Keratinocyte (primary cell): Measurements from ENCODE around the gene B3GALT6.

Experiments used
- EZH2 ChIP-seq: IDR thresholded peaks from one replicate; pipeline ENCODE4 v1.6.1; 2012; ENCODE audit warnings: inconsistent platforms, mild to moderate bottlenecking, low read length, moderate library complexity
- TF ChIP-seq, protein P1 (sequence below), 3 experiments: IDR thresholded peaks in 1 of 3; conservative IDR thresholded peaks in 1 of 3; optimal IDR thresholded peaks in 1 of 3; 2 replicates in 2 of 3; 3 replicates in 1 of 3; pipeline versions ENCODE3 to v1.5.1; 2011; ENCODE audit warnings: low read length in 3 of 3, mild to moderate bottlenecking in 3 of 3, moderate library complexity in 2 of 3, control low read depth in 1 of 3, inconsistent platforms in 1 of 3; ENCODE audit not compliant: insufficient read depth in 2 of 3; ENCODE audit errors: extremely low read depth in 1 of 3

- TF ChIP-seq, protein P1, sequence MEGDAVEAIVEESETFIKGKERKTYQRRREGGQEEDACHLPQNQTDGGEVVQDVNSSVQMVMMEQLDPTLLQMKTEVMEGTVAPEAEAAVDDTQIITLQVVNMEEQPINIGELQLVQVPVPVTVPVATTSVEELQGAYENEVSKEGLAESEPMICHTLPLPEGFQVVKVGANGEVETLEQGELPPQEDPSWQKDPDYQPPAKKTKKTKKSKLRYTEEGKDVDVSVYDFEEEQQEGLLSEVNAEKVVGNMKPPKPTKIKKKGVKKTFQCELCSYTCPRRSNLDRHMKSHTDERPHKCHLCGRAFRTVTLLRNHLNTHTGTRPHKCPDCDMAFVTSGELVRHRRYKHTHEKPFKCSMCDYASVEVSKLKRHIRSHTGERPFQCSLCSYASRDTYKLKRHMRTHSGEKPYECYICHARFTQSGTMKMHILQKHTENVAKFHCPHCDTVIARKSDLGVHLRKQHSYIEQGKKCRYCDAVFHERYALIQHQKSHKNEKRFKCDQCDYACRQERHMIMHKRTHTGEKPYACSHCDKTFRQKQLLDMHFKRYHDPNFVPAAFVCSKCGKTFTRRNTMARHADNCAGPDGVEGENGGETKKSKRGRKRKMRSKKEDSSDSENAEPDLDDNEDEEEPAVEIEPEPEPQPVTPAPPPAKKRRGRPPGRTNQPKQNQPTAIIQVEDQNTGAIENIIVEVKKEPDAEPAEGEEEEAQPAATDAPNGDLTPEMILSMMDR (optimal IDR thresholded peaks at IDR 0.05 in 1 of 3, IDR thresholded peaks at IDR 0.05 in 1 of 3, conservative IDR thresholded peaks at IDR 0.05 in 1 of 3; ENCODE audit: extremely low read depth in 1 of 3, insufficient read depth in 2 of 3, low read length in 3 of 3): no peak
- no peak for TF ChIP-seq EZH2
Observed at GRCh38 chr1:1259119-1259488, 27.1 kb downstream of the B3GALT6 start.
